ENCODE data around the gene ENTPD5. TPM values are rescaled to one million over a fixed set of nuclear protein-coding genes. Genes with fewer than 3 reads are reported as not detected.
A peak's percentile ranks its signal among the peaks of the same experiment; 100 is the strongest.

The ENTPD5 gene
- total RNA-seq, 1 experiment from 2014 or later: 10.6 TPM

DNA sequence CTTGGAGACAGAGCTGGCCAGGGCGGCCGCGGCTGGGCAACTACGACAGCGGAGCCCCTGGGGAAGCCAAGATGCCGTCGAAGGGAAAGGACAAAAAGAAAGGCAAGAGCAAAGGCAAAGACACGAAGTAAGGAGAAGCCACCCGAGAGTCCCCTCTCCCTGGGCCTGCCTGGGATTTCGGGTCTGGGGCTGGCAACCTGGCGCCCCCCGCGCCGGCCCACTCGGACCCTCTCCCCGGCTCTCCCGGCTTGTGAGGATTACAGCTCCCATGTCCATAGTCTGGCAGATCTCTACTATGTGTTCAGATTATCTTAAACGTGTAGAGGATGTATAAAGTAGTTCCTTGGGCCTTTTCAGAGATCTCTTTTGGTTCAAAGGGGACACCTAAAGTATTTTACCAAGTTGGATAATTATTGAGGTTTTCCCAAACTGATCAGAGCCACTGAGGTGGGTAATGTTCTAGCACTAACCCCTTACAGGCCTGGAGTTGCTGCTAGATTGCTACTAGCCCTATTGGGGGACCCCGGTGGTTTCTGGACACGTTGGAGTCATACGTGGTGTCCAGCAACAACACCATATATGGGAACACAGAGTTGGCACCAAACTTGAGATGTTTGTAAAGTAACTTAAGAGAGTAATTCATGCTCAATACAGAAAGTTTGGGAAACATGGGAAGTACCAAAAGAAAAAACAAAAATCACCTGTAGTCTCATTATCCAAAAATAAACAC lies 485 bp upstream of the ENTPD5 start:
- Mint-ChIP-seq H3K27me3 (ENCODE audit: low read depth) (peaks cover 21% of the 10 kb centered on the region), H3K36me3 (no peaks in the 10 kb centered on the region), H3K27ac (no peak overlapping the region), H3K4me3 (peak overlapping the region; percentile 83), H3K4me1 (peaks cover 8% of the 10 kb centered on the region), H3K9me3 (no peaks in the 10 kb centered on the region)
- ATAC-seq: peak; percentile 22
- CTCF ChIA-PET: no interaction called here
- TF ChIP-seq ZNF232 (CRISPR knock-in tag; IDR thresholded peaks at IDR 0.05): no peak
- TF ChIP-seq, protein P1, sequence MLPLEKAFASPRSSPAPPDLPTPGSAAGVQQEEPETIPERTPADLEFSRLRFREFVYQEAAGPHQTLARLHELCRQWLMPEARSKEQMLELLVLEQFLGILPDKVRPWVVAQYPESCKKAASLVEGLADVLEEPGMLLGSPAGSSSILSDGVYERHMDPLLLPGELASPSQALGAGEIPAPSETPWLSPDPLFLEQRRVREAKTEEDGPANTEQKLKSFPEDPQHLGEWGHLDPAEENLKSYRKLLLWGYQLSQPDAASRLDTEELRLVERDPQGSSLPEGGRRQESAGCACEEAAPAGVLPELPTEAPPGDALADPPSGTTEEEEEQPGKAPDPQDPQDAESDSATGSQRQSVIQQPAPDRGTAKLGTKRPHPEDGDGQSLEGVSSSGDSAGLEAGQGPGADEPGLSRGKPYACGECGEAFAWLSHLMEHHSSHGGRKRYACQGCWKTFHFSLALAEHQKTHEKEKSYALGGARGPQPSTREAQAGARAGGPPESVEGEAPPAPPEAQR (CRISPR knock-in tag; IDR thresholded peaks at IDR 0.05): no peak
- TF ChIP-seq NFATC4 (CRISPR knock-in tag; IDR thresholded peaks at IDR 0.05): no peak
- no peak for TF ChIP-seq EMX1 (CRISPR knock-in tag; IDR thresholded peaks at IDR 0.05)
- TF ChIP-seq, protein P2, sequence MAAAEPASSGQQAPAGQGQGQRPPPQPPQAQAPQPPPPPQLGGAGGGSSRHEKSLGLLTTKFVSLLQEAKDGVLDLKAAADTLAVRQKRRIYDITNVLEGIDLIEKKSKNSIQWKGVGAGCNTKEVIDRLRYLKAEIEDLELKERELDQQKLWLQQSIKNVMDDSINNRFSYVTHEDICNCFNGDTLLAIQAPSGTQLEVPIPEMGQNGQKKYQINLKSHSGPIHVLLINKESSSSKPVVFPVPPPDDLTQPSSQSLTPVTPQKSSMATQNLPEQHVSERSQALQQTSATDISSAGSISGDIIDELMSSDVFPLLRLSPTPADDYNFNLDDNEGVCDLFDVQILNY (CRISPR knock-in tag; IDR thresholded peaks at IDR 0.05): no peak
- TF ChIP-seq ZNF121 (CRISPR knock-in tag; IDR thresholded peaks at IDR 0.05): no peak
- TF ChIP-seq NFE2L1 (CRISPR knock-in tag; IDR thresholded peaks at IDR 0.05): no peak
- TF ChIP-seq, protein P3, sequence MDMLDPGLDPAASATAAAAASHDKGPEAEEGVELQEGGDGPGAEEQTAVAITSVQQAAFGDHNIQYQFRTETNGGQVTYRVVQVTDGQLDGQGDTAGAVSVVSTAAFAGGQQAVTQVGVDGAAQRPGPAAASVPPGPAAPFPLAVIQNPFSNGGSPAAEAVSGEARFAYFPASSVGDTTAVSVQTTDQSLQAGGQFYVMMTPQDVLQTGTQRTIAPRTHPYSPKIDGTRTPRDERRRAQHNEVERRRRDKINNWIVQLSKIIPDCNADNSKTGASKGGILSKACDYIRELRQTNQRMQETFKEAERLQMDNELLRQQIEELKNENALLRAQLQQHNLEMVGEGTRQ (CRISPR knock-in tag; IDR thresholded peaks at IDR 0.05): no peak
- TF ChIP-seq FOXK1 (CRISPR knock-in tag; IDR thresholded peaks at IDR 0.05): no peak
- no peak for TF ChIP-seq RORB (CRISPR knock-in tag; IDR thresholded peaks at IDR 0.05)
- no peak for TF ChIP-seq IRF2 (CRISPR knock-in tag; IDR thresholded peaks at IDR 0.05; ENCODE audit: borderline replicate concordance, low read depth)
- DNase-seq (ENCODE audit: low spot score): no peak
- POLR2A ChIA-PET: no interaction called here

DNA sequence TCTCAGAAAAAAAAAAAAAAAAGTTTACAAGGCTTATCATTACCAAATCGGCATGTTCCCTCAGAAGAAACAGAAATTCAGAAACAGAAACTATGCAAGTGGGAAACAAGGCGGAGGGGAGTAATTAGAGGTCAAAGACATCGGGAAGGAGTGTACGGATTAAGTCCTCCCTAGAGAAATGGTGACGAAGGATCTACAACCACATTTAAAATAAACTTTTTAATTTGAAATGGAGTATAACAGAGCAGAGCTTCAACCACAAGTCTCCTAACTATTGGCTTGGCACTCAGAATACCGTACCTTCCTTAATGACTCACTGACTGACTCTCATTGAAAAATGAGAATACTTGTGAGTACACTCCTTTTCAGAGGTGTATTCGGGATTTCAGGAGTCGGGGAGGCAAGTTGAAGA lies 908 bp downstream of the ENTPD5 start:
- H3K36me3 Mint-ChIP-seq: no peaks in the 10 kb centered on the region
- no peaks in the 10 kb centered on the region for H3K9me3 Mint-ChIP-seq
- DNase-seq (ENCODE audit: low spot score) (no peak), ATAC-seq (no peak; the same call in 1 of the 2 replicates)
- H3K27ac Mint-ChIP-seq: no peak overlapping the region
- peaks cover 21% of the 10 kb centered on the region for H3K27me3 Mint-ChIP-seq (ENCODE audit: low read depth)
- ChIA-PET CTCF (interaction anchor here (0.6 kb wide), 1 partner anchor 17 kb away, joined by 3 read pairs; no protein-coding TSS in a partner anchor), POLR2A (interaction anchor here (0.6 kb wide), 1 partner anchor 67 kb away, joined by 4 read pairs; no protein-coding TSS in a partner anchor)
- H3K4me3 Mint-ChIP-seq: peak overlapping the region; percentile 83
- peaks cover 8% of the 10 kb centered on the region for H3K4me1 Mint-ChIP-seq
- TF ChIP-seq TCF7 (CRISPR knock-in tag; IDR thresholded peaks at IDR 0.05; ENCODE audit: low read depth): no peak
- TF ChIP-seq, protein P4, sequence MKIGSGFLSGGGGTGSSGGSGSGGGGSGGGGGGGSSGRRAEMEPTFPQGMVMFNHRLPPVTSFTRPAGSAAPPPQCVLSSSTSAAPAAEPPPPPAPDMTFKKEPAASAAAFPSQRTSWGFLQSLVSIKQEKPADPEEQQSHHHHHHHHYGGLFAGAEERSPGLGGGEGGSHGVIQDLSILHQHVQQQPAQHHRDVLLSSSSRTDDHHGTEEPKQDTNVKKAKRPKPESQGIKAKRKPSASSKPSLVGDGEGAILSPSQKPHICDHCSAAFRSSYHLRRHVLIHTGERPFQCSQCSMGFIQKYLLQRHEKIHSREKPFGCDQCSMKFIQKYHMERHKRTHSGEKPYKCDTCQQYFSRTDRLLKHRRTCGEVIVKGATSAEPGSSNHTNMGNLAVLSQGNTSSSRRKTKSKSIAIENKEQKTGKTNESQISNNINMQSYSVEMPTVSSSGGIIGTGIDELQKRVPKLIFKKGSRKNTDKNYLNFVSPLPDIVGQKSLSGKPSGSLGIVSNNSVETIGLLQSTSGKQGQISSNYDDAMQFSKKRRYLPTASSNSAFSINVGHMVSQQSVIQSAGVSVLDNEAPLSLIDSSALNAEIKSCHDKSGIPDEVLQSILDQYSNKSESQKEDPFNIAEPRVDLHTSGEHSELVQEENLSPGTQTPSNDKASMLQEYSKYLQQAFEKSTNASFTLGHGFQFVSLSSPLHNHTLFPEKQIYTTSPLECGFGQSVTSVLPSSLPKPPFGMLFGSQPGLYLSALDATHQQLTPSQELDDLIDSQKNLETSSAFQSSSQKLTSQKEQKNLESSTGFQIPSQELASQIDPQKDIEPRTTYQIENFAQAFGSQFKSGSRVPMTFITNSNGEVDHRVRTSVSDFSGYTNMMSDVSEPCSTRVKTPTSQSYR (CRISPR knock-in tag; IDR thresholded peaks at IDR 0.05): no peak
- TF ChIP-seq, protein P5, sequence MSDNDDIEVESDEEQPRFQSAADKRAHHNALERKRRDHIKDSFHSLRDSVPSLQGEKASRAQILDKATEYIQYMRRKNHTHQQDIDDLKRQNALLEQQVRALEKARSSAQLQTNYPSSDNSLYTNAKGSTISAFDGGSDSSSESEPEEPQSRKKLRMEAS (CRISPR knock-in tag; IDR thresholded peaks at IDR 0.05): no peak
- TF ChIP-seq, protein P6, sequence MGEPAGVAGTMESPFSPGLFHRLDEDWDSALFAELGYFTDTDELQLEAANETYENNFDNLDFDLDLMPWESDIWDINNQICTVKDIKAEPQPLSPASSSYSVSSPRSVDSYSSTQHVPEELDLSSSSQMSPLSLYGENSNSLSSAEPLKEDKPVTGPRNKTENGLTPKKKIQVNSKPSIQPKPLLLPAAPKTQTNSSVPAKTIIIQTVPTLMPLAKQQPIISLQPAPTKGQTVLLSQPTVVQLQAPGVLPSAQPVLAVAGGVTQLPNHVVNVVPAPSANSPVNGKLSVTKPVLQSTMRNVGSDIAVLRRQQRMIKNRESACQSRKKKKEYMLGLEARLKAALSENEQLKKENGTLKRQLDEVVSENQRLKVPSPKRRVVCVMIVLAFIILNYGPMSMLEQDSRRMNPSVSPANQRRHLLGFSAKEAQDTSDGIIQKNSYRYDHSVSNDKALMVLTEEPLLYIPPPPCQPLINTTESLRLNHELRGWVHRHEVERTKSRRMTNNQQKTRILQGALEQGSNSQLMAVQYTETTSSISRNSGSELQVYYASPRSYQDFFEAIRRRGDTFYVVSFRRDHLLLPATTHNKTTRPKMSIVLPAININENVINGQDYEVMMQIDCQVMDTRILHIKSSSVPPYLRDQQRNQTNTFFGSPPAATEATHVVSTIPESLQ (CRISPR knock-in tag; IDR thresholded peaks at IDR 0.05): no peak
- TF ChIP-seq, protein P7, sequence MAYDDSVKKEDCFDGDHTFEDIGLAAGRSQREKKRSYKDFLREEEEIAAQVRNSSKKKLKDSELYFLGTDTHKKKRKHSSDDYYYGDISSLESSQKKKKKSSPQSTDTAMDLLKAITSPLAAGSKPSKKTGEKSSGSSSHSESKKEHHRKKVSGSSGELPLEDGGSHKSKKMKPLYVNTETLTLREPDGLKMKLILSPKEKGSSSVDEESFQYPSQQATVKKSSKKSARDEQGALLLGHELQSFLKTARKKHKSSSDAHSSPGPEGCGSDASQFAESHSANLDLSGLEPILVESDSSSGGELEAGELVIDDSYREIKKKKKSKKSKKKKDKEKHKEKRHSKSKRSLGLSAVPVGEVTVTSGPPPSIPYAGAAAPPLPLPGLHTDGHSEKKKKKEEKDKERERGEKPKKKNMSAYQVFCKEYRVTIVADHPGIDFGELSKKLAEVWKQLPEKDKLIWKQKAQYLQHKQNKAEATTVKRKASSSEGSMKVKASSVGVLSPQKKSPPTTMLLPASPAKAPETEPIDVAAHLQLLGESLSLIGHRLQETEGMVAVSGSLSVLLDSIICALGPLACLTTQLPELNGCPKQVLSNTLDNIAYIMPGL (CRISPR knock-in tag; IDR thresholded peaks at IDR 0.05): no peak
- no peak for TF ChIP-seq NFATC4 (CRISPR knock-in tag; IDR thresholded peaks at IDR 0.05)
- TF ChIP-seq, protein P8, sequence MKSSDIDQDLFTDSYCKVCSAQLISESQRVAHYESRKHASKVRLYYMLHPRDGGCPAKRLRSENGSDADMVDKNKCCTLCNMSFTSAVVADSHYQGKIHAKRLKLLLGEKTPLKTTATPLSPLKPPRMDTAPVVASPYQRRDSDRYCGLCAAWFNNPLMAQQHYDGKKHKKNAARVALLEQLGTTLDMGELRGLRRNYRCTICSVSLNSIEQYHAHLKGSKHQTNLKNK (CRISPR knock-in tag; IDR thresholded peaks at IDR 0.05): no peak
- TF ChIP-seq, protein P9, sequence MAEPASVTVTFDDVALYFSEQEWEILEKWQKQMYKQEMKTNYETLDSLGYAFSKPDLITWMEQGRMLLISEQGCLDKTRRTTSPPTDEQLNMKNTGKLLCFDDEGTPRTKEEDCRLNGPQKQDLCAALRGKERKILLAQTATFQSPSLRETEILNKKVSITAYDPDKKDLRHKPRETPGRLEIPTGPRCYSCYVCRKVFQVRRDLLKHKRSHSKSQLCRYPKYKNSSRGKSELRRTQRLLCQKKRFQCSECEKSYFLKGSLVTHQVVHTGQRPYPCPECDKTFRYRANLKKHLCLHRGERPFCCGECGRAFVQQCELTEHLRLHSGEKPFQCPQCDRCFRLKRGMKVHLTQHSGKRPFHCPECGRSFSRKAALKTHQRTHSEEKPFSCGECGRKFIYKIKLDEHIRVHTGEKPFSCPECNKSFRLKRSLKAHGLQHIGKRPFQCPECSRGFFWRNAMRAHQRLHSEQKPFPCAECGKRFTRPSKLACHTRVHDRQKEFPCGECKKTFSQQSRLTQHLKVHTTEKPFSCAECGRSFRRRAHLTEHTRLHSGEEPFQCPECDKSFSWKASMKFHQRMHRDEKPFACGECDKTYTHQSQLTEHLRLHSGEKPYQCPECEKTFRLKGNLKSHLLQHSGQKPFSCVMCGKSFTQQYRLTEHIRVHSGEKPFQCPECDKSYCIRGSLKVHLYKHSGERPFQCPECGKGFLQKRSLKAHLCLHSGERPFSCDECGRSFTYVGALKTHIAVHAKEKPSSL (CRISPR knock-in tag; conservative IDR thresholded peaks at IDR 0.05): no peak
- no peak for TF ChIP-seq ESRRA (CRISPR knock-in tag; IDR thresholded peaks at IDR 0.05; ENCODE audit: borderline replicate concordance)
- no peak for TF ChIP-seq JAZF1 (CRISPR knock-in tag; IDR thresholded peaks at IDR 0.05)
- no peak for TF ChIP-seq SMAD3 (CRISPR knock-in tag; IDR thresholded peaks at IDR 0.05; ENCODE audit: borderline replicate concordance)

Data from WTC11 (cell line).